ENCODE results near the gene ADAMTS6.
"Not testable (repeated sequence)": the region's sequence is repeated elsewhere in the genome, so short reads cannot be mapped to it uniquely, and the experiment has no call there.

The ADAMTS6 gene

GRCh38 chr5:65174231-65174630, 307.5 kb downstream of the ADAMTS6 start:
- H3K9me3 ChIP-seq (replicated peaks in 1 of 2; ENCODE audit: control insufficient read depth in 2 of 2, insufficient read depth in 1 of 2, low read depth in 1 of 2, low read length in 2 of 2); H2BK12ac ChIP-seq (ENCODE audit: low read length); H3K14ac ChIP-seq (ENCODE audit: low read length); H3K4ac ChIP-seq (ENCODE audit: low read length); H3K27me3 ChIP-seq (ENCODE audit: control insufficient read depth in 3 of 3, insufficient read depth in 3 of 3, low read depth in 1 of 3, low read length in 3 of 3); H3K79me1 ChIP-seq (ENCODE audit: low read depth, low read length); H3K23ac ChIP-seq (ENCODE audit: low read depth, low read length, poor library complexity); DNase-seq (ENCODE audit: low spot score); H3K27ac ChIP-seq (replicated peaks; ENCODE audit: low read length); H4K91ac ChIP-seq (ENCODE audit: low read depth, low read length, poor library complexity); H2BK5ac ChIP-seq (ENCODE audit: low read length); H2AFZ ChIP-seq (ENCODE audit: low read length); H3K36me3 ChIP-seq (replicated peaks in 1 of 2; ENCODE audit: control insufficient read depth in 2 of 2, insufficient read depth in 2 of 2, low read length in 2 of 2); H3K18ac ChIP-seq (ENCODE audit: low read length); H3K9ac ChIP-seq (ENCODE audit: low read depth, low read length, poor library complexity); H3K4me3 ChIP-seq (ENCODE audit: low read length in 2 of 2); H2AK5ac ChIP-seq (ENCODE audit: low read depth, low read length); H2BK120ac ChIP-seq (ENCODE audit: low read depth, low read length); H2BK15ac ChIP-seq (ENCODE audit: low read length); H3K4me2 ChIP-seq (ENCODE audit: insufficient read depth, low read length, poor library complexity, severe bottlenecking); H3K4me1 ChIP-seq (ENCODE audit: control insufficient read depth in 2 of 2, insufficient read depth in 1 of 2, low read depth in 1 of 2, low read length in 2 of 2): not testable (repeated sequence)
- WGBS, 2 donors (ENCODE audit: extremely low coverage in 2 of 2, insufficient read length in 2 of 2, insufficient replicate concordance in 1 of 2): no CpG with 5 or more reads among the region's 18 CpGs
- peak overlapping the region; percentile 82 for H4K8ac ChIP-seq (ENCODE audit: low read depth, low read length)

- Histone ChIP-seq H2AFZ (ENCODE audit: low read length) (no peak overlapping the region), H2BK15ac (ENCODE audit: low read length) (no peak overlapping the region), H3K36me3 (replicated peaks in 1 of 2; ENCODE audit: control insufficient read depth in 2 of 2, insufficient read depth in 2 of 2, low read length in 2 of 2) (peaks cover 0 to 5% of the 10 kb centered on the region in 2 donors), H2BK5ac (ENCODE audit: low read length) (no peak overlapping the region), H4K8ac (ENCODE audit: low read depth, low read length) (no peak overlapping the region), H3K4me2 (ENCODE audit: insufficient read depth, low read length, poor library complexity, severe bottlenecking) (no peak overlapping the region), H2AK5ac (ENCODE audit: low read depth, low read length) (no peak overlapping the region), H3K4me1 (ENCODE audit: control insufficient read depth in 2 of 2, insufficient read depth in 1 of 2, low read depth in 1 of 2, low read length in 2 of 2) (no peaks in the 10 kb centered on the region), H3K79me1 (ENCODE audit: low read depth, low read length) (no peaks in the 10 kb centered on the region), H3K4ac (ENCODE audit: low read length) (no peak overlapping the region), H3K9me3 (replicated peaks in 1 of 2; ENCODE audit: control insufficient read depth in 2 of 2, insufficient read depth in 1 of 2, low read depth in 1 of 2, low read length in 2 of 2) (no peaks in the 10 kb centered on the region), H3K18ac (ENCODE audit: low read length) (no peak overlapping the region), H3K9ac (ENCODE audit: low read depth, low read length, poor library complexity) (no peak overlapping the region), H4K91ac (ENCODE audit: low read depth, low read length, poor library complexity) (no peak overlapping the region), H2BK12ac (ENCODE audit: low read length) (no peak overlapping the region), H3K14ac (ENCODE audit: low read length) (no peak overlapping the region), H2BK120ac (ENCODE audit: low read depth, low read length) (no peak overlapping the region), H3K27me3 (ENCODE audit: control insufficient read depth in 3 of 3, insufficient read depth in 3 of 3, low read depth in 1 of 3, low read length in 3 of 3) (no peaks in the 10 kb centered on the region), H3K27ac (replicated peaks; ENCODE audit: low read length) (no peak overlapping the region), H3K4me3 (ENCODE audit: low read length in 2 of 2) (no peak overlapping the region), H3K23ac (ENCODE audit: low read depth, low read length, poor library complexity) (no peak overlapping the region)
- WGBS, 2 donors (ENCODE audit: extremely low coverage in 2 of 2, insufficient read length in 2 of 2, insufficient replicate concordance in 1 of 2): no CpG with 5 or more reads among the region's 5 CpGs
- no peak for DNase-seq (ENCODE audit: low spot score)
Measured at GRCh38 chr5:65173130-65173525, 308.6 kb downstream of the ADAMTS6 start.

- no peaks in the 10 kb centered on the region for H3K79me1 ChIP-seq (ENCODE audit: low read depth, low read length)
- no peak overlapping the region for H4K8ac ChIP-seq (ENCODE audit: low read depth, low read length)
- no peak overlapping the region for H2BK12ac ChIP-seq (ENCODE audit: low read length)
- no peak for DNase-seq (ENCODE audit: low spot score)
- no peak overlapping the region for H3K4me2 ChIP-seq (ENCODE audit: insufficient read depth, low read length, poor library complexity, severe bottlenecking)
- H3K27me3 ChIP-seq (ENCODE audit: control insufficient read depth in 3 of 3, insufficient read depth in 3 of 3, low read depth in 1 of 3, low read length in 3 of 3): no peaks in the 10 kb centered on the region
- peaks cover 0 to 5% of the 10 kb centered on the region in 2 donors for H3K36me3 ChIP-seq (replicated peaks in 1 of 2; ENCODE audit: control insufficient read depth in 2 of 2, insufficient read depth in 2 of 2, low read length in 2 of 2)
- H3K23ac ChIP-seq (ENCODE audit: low read depth, low read length, poor library complexity): no peak overlapping the region
- H3K18ac ChIP-seq (ENCODE audit: low read length): no peak overlapping the region
- H2BK120ac ChIP-seq (ENCODE audit: low read depth, low read length): no peak overlapping the region
- no peak overlapping the region for H2AFZ ChIP-seq (ENCODE audit: low read length)
- H3K4me3 ChIP-seq (ENCODE audit: low read length in 2 of 2): no peak overlapping the region
- no peak overlapping the region for H4K91ac ChIP-seq (ENCODE audit: low read depth, low read length, poor library complexity)
- no peaks in the 10 kb centered on the region for H3K9me3 ChIP-seq (replicated peaks in 1 of 2; ENCODE audit: control insufficient read depth in 2 of 2, insufficient read depth in 1 of 2, low read depth in 1 of 2, low read length in 2 of 2)
- no peak overlapping the region for H2AK5ac ChIP-seq (ENCODE audit: low read depth, low read length)
- H3K4me1 ChIP-seq (ENCODE audit: control insufficient read depth in 2 of 2, insufficient read depth in 1 of 2, low read depth in 1 of 2, low read length in 2 of 2): no peaks in the 10 kb centered on the region
- no peak overlapping the region for H2BK5ac ChIP-seq (ENCODE audit: low read length)
- no peak overlapping the region for H3K27ac ChIP-seq (replicated peaks; ENCODE audit: low read length)
- H2BK15ac ChIP-seq (ENCODE audit: low read length): no peak overlapping the region
- H3K9ac ChIP-seq (ENCODE audit: low read depth, low read length, poor library complexity): no peak overlapping the region
- H3K14ac ChIP-seq (ENCODE audit: low read length): no peak overlapping the region
- H3K4ac ChIP-seq (ENCODE audit: low read length): no peak overlapping the region
- no CpG with 5 or more reads among the region's 9 CpGs for WGBS, 2 donors (ENCODE audit: extremely low coverage in 2 of 2, insufficient read length in 2 of 2, insufficient replicate concordance in 1 of 2)
Measured at GRCh38 chr5:65172486-65173129, 309.1 kb downstream of the ADAMTS6 start.

GRCh38 chr5:65171645-65172044, 310.1 kb downstream of the ADAMTS6 start:
- Histone ChIP-seq H3K18ac (ENCODE audit: low read length) (no peak overlapping the region), H3K27me3 (ENCODE audit: control insufficient read depth in 3 of 3, insufficient read depth in 3 of 3, low read depth in 1 of 3, low read length in 3 of 3) (no peaks in the 10 kb centered on the region), H3K23ac (ENCODE audit: low read depth, low read length, poor library complexity) (no peak overlapping the region), H3K4me1 (ENCODE audit: control insufficient read depth in 2 of 2, insufficient read depth in 1 of 2, low read depth in 1 of 2, low read length in 2 of 2) (no peaks in the 10 kb centered on the region), H2BK120ac (ENCODE audit: low read depth, low read length) (no peak overlapping the region), H2AFZ (ENCODE audit: low read length) (no peak overlapping the region), H4K91ac (ENCODE audit: low read depth, low read length, poor library complexity) (no peak overlapping the region), H2BK15ac (ENCODE audit: low read length) (no peak overlapping the region), H2BK12ac (ENCODE audit: low read length) (no peak overlapping the region), H3K4ac (ENCODE audit: low read length) (no peak overlapping the region), H3K27ac (replicated peaks; ENCODE audit: low read length) (no peak overlapping the region), H2BK5ac (ENCODE audit: low read length) (no peak overlapping the region), H2AK5ac (ENCODE audit: low read depth, low read length) (no peak overlapping the region), H3K9ac (ENCODE audit: low read depth, low read length, poor library complexity) (no peak overlapping the region), H3K14ac (ENCODE audit: low read length) (no peak overlapping the region), H3K9me3 (replicated peaks in 1 of 2; ENCODE audit: control insufficient read depth in 2 of 2, insufficient read depth in 1 of 2, low read depth in 1 of 2, low read length in 2 of 2) (no peaks in the 10 kb centered on the region), H4K8ac (ENCODE audit: low read depth, low read length) (no peak overlapping the region), H3K4me3 (ENCODE audit: low read length in 2 of 2) (no peak overlapping the region), H3K4me2 (ENCODE audit: insufficient read depth, low read length, poor library complexity, severe bottlenecking) (no peak overlapping the region), H3K36me3 (replicated peaks in 1 of 2; ENCODE audit: control insufficient read depth in 2 of 2, insufficient read depth in 2 of 2, low read length in 2 of 2) (peaks cover 0 to 5% of the 10 kb centered on the region in 2 donors), H3K79me1 (ENCODE audit: low read depth, low read length) (no peaks in the 10 kb centered on the region)
- WGBS, 2 donors (ENCODE audit: extremely low coverage in 2 of 2, insufficient read length in 2 of 2, insufficient replicate concordance in 1 of 2): no CpG with 5 or more reads among the region's 4 CpGs
- DNase-seq (ENCODE audit: low spot score): no peak
